Gastrocnemius medialis (tissue), 4 donors: ENCODE measurements around the gene TTC4. TPM values are rescaled to one million over a fixed set of nuclear protein-coding genes. Genes with fewer than 3 reads are reported as not detected.

Experiments used
- ATAC-seq, 2 donors: fragments of 150-250 bp; one replicate each; pipeline ENCODE4 v1.9.1; 2016
- DNase-seq, 2 donors: peaks; one replicate each; pipeline ENCODE4 v3.0.0-alpha.2; 2019
- H3K27ac ChIP-seq, 4 donors: fragments of 200-600 bp; sonication (generic); 1 replicate in 1 of 4; 2 replicates in 3 of 4; pipeline ENCODE4 v1.5.1; 2016 to 2018; ENCODE audit warnings: mild to moderate bottlenecking in 2 of 4, moderate library complexity in 1 of 4
- H3K27me3 ChIP-seq, 3 donors: fragments of 200-600 bp; sonication (generic) in 2 of 3; 1 replicate in 1 of 3; 2 replicates in 2 of 3; pipeline versions ENCODE4 v1.5.1 to v1.6.0; 2016 to 2019; ENCODE audit warnings: mild to moderate bottlenecking in 1 of 3, moderate library complexity in 1 of 3
- H3K36me3 ChIP-seq, 2 donors: fragments of 200-600 bp; sonication (generic) in 1 of 2; one replicate each; pipeline ENCODE4 v1.5.1; 2017 to 2018
- H3K4me1 ChIP-seq, 2 donors: fragments of 200-600 bp; sonication (generic) in 1 of 2; one replicate each; pipeline ENCODE4 v1.5.1; 2016 to 2017; ENCODE audit warnings: mild to moderate bottlenecking in 2 of 2
- H3K4me3 ChIP-seq, 4 donors: fragments of 200-600 bp; sonication (generic) in 3 of 4; 1 replicate in 1 of 4; 2 replicates in 3 of 4; pipeline ENCODE4 v1.5.1; 2016 to 2019; ENCODE audit warnings: mild to moderate bottlenecking in 2 of 4
- H3K9me3 ChIP-seq, 3 donors: fragments of 200-600 bp; sonication (generic) in 2 of 3; 1 replicate in 1 of 3; 2 replicates in 2 of 3; pipeline ENCODE4 v1.5.1; 2016 to 2019
- POLR2A ChIP-seq, 2 donors: fragments of 450-650 bp; IDR thresholded peaks; one replicate each; pipeline ENCODE4 v1.6.1; 2017; ENCODE audit warnings: antibody characterized with exemption in 2 of 2, mild to moderate bottlenecking in 2 of 2, moderate library complexity in 2 of 2
- in situ Hi-C, 4 donors: fragments of 200-750 bp; cut with MboI; loops; one replicate each; pipeline versions ENCODE4 v1.15.0 to v1.8.0; 2017; ENCODE audit warnings: low sequenced_read_pairs in 4 of 4
- intact Hi-C: fragments of 100-400 bp; cut with DNase I; formaldehyde crosslinking; loops from one replicate; pipeline ENCODE4 v1.15.1; 2023; ENCODE audit warnings: low total_unique reads
- total RNA-seq, 4 donors: library from RNA; depleted of rRNA; stranded (reverse); fragments of >200 nt; gene quantifications; one replicate each; pipeline versions ENCODE4 v1.1.0 to v1.2.3, GENCODE V29; 2016
- TF ChIP-seq, protein P1 (sequence below), 5 experiments: fragments of 450-650 bp in 3 of 5; fragments of 200-600 bp in 2 of 5; sonication (generic) in 2 of 5; IDR thresholded peaks in 4 of 5; conservative IDR thresholded peaks in 1 of 5; 1 replicate in 4 of 5; 2 replicates in 1 of 5; pipeline ENCODE4 v1.5.1; 2016 to 2019; ENCODE audit warnings: antibody characterized with exemption in 5 of 5, mild to moderate bottlenecking in 3 of 5, moderate library complexity in 3 of 5

Gene TTC4
- total RNA-seq, 4 donors from 2014 or later: 26.7 to 44.3 (median 31.4) TPM

GRCh38 chr1:54671985-54672608 lies 43.6 kb upstream of the TTC4 start:
- DNase-seq (no peak), ATAC-seq (no peak)
- H3K4me1 ChIP-seq: no peaks in the 10 kb centered on the region
- H3K27me3 ChIP-seq: no peaks in the 10 kb centered on the region
- intact Hi-C loops: loop anchor here (5.0 kb wide), 1 partner anchor 140 kb away; no protein-coding TSS in a partner anchor
- in situ Hi-C loops: no loop called here
- TF ChIP-seq, protein P1, sequence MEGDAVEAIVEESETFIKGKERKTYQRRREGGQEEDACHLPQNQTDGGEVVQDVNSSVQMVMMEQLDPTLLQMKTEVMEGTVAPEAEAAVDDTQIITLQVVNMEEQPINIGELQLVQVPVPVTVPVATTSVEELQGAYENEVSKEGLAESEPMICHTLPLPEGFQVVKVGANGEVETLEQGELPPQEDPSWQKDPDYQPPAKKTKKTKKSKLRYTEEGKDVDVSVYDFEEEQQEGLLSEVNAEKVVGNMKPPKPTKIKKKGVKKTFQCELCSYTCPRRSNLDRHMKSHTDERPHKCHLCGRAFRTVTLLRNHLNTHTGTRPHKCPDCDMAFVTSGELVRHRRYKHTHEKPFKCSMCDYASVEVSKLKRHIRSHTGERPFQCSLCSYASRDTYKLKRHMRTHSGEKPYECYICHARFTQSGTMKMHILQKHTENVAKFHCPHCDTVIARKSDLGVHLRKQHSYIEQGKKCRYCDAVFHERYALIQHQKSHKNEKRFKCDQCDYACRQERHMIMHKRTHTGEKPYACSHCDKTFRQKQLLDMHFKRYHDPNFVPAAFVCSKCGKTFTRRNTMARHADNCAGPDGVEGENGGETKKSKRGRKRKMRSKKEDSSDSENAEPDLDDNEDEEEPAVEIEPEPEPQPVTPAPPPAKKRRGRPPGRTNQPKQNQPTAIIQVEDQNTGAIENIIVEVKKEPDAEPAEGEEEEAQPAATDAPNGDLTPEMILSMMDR (IDR thresholded peaks at IDR 0.05 in 4 of 5, conservative IDR thresholded peaks at IDR 0.05 in 1 of 5): peak in 4 of 5 experiments; percentile 37 to 60 (median 47)
- no peak for TF ChIP-seq POLR2A (IDR thresholded peaks at IDR 0.05)
- no peaks in the 10 kb centered on the region for H3K9me3 ChIP-seq
- no peaks in the 10 kb centered on the region for H3K36me3 ChIP-seq
- H3K27ac ChIP-seq: no peak overlapping the region
- H3K4me3 ChIP-seq: no peak overlapping the region

DNA sequence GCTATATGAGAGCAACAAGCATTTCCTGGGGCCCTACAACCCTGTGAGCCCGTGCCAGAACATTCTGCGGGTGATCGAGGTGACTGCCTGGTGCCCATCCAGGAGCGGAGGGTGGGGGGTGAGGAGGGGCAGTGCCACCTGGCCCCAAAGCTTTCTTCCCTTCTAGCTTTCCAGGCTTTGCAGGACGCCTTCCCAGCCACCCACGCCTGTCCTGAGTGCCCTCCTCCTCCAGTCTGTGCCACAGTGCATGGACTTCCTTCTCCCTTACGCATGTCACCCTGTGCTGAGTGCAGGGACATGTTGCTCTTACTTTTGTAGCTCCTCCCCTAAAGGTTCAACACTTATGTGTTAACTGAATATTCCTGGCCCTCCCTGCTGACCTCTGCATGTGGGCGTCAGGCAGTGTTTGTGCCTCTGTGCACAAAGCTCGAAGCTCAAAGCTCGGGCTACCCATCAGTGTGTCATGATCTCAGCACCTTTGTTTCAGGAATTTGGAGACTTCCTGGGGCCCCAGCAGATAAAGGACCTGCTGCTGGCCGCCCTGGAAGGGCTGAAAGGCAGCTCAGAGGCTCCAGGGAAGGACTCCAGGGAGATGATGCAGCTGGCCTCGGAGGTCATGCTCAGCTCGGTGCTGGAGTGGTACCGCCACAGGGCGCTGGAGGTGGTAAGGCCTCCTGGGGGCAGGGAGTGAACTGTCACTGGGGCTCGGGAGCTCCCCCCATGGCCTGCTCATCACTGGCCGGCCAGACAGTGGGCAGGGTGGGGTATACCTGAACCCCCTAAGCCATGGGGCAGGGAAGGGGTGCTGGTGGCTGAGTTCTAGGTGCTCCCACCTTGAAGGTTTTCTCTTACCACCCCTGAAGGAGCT lies 36.7 kb upstream of the TTC4 start:
- no peaks in the 10 kb centered on the region for H3K36me3 ChIP-seq
- H3K4me1 ChIP-seq: no peaks in the 10 kb centered on the region
- H3K27ac ChIP-seq: no peak overlapping the region
- no peak overlapping the region for H3K4me3 ChIP-seq
- in situ Hi-C loops (no loop called here), intact Hi-C loops (no loop called here)
- no peak for DNase-seq
- no peak for TF ChIP-seq POLR2A (IDR thresholded peaks at IDR 0.05)
- TF ChIP-seq, protein P1 (IDR thresholded peaks at IDR 0.05 in 4 of 5, conservative IDR thresholded peaks at IDR 0.05 in 1 of 5): no peak
- H3K9me3 ChIP-seq: no peaks in the 10 kb centered on the region
- no peaks in the 10 kb centered on the region for H3K27me3 ChIP-seq
- no peak for ATAC-seq

GRCh38 chr1:54679706-54680105 lies 36.0 kb upstream of the TTC4 start:
- ATAC-seq (no peak), DNase-seq (no peak)
- H3K27me3 ChIP-seq: no peaks in the 10 kb centered on the region
- H3K4me1 ChIP-seq: no peaks in the 10 kb centered on the region
- intact Hi-C loops (no loop called here), in situ Hi-C loops (no loop called here)
- no peaks in the 10 kb centered on the region for H3K9me3 ChIP-seq
- no peaks in the 10 kb centered on the region for H3K36me3 ChIP-seq
- no peak overlapping the region for H3K4me3 ChIP-seq
- H3K27ac ChIP-seq: no peak overlapping the region
- TF ChIP-seq, protein P1 (IDR thresholded peaks at IDR 0.05 in 4 of 5, conservative IDR thresholded peaks at IDR 0.05 in 1 of 5): no peak
- no peak for TF ChIP-seq POLR2A (IDR thresholded peaks at IDR 0.05)

DNA sequence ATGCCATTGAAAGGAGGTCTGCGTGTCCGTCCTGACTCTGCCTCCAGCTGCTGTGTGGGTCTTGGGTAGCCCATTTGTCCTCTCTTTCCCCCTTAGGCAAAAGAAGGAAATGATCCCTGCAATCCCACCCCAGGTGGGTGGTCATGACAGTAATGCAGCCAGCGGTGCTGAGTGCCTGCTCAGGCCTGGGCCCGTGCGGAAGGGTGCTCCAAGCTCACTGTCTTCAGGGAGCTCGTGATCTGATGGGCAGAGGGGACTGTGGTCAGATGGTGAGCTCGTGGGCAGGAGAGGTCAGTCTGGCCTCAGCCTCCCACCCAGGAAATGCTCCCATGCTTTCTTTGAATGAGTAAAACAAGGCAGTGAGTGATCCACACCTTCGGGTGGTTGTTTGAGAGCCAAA lies 35.3 kb upstream of the TTC4 start:
- in situ Hi-C loops (no loop called here), intact Hi-C loops (no loop called here)
- DNase-seq (no peak), ATAC-seq (no peak)
- Histone ChIP-seq H3K4me1 (no peaks in the 10 kb centered on the region), H3K4me3 (no peak overlapping the region), H3K36me3 (no peaks in the 10 kb centered on the region), H3K9me3 (no peaks in the 10 kb centered on the region), H3K27me3 (no peaks in the 10 kb centered on the region), H3K27ac (no peak overlapping the region)
- no peak for TF ChIP-seq POLR2A (IDR thresholded peaks at IDR 0.05)
- TF ChIP-seq, protein P1 (IDR thresholded peaks at IDR 0.05 in 4 of 5, conservative IDR thresholded peaks at IDR 0.05 in 1 of 5): no peak
